MG63 (cell line): ENCODE data around the gene COL13A1. TPM values are rescaled to one million over a fixed set of nuclear protein-coding genes. Genes with fewer than 3 reads are reported as not detected.

Source experiments
- DNase-seq: peaks from one replicate; pipeline ENCODE4 v3.0.0-alpha.2; 2020
- H3K27me3 ChIP-seq: fragments of 250-450 bp; sonication (Bioruptor Pico); 2 replicates; pipeline ENCODE4 v1.5.1; 2020; ENCODE audit warnings: mild to moderate bottlenecking, moderate library complexity
- H3K36me3 ChIP-seq: fragments of 250-450 bp; sonication (Bioruptor Pico); 2 replicates; pipeline ENCODE4 v1.5.1; 2020; ENCODE audit warnings: mild to moderate bottlenecking, moderate library complexity
- H3K4me3 ChIP-seq: fragments of 250-450 bp; sonication (Bioruptor Pico); 2 replicates; pipeline ENCODE4 v1.5.1; 2020; ENCODE audit warnings: mild to moderate bottlenecking, moderate library complexity
- H3K9me3 ChIP-seq: fragments of 250-450 bp; sonication (Bioruptor Pico); 2 replicates; pipeline ENCODE4 v1.5.1; 2020; ENCODE audit warnings: mild to moderate bottlenecking, moderate library complexity
- total RNA-seq: library from RNA; depleted of rRNA; stranded (reverse); fragments of >200 nt; shearing (Covaris generic); gene quantifications from 2 replicates; pipeline ENCODE4 v1.2.3, GENCODE V29; 2014; ENCODE audit warnings: low replicate concordance

Gene COL13A1
- total RNA-seq, 1 experiment from 2014 or later = 9.1 TPM

DNA sequence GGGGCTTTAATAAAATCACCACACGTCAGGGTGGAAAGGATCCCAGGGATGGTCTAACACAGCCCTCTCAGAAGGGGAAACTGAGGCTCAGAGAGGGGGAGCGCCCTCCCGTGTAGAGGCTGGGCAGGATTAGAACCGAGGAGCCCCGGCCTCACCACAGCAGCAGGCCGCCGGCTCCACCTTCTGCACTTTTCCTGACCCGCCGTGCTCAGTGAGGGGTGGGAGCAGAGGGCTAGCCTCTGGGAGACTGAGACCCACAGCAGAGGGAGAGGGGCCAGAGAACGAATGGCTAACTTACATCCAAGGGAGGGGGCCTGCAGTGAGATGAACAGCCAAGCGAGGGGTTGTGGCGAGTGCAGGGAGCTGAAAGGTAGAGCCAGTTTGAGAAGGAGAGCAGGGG lies 79.5 kb downstream of the COL13A1 start:
- DNase-seq = no peak
- Histone ChIP-seq H3K27me3 (no peaks in the 10 kb centered on the region), H3K4me3 (no peak overlapping the region), H3K9me3 (no peaks in the 10 kb centered on the region), H3K36me3 (no peaks in the 10 kb centered on the region)

GRCh38 chr10:69883310-69884023 lies 81.8 kb downstream of the COL13A1 start:
- no peak overlapping the region for H3K4me3 ChIP-seq
- H3K36me3 ChIP-seq = no peaks in the 10 kb centered on the region
- H3K27me3 ChIP-seq = no peaks in the 10 kb centered on the region
- no peak for DNase-seq
- H3K9me3 ChIP-seq = no peaks in the 10 kb centered on the region

GRCh38 chr10:69884024-69884367 lies 82.3 kb downstream of the COL13A1 start:
- Histone ChIP-seq H3K9me3 (no peaks in the 10 kb centered on the region), H3K4me3 (no peak overlapping the region), H3K36me3 (no peaks in the 10 kb centered on the region), H3K27me3 (no peaks in the 10 kb centered on the region)
- DNase-seq = no peak

GRCh38 chr10:69884686-69885085 lies 83.0 kb downstream of the COL13A1 start:
- Histone ChIP-seq H3K4me3 (no peak overlapping the region), H3K36me3 (no peaks in the 10 kb centered on the region), H3K9me3 (no peaks in the 10 kb centered on the region), H3K27me3 (no peaks in the 10 kb centered on the region)
- DNase-seq = no peak

GRCh38 chr10:69885379-69886013 lies 83.8 kb downstream of the COL13A1 start:
- Histone ChIP-seq H3K27me3 (no peaks in the 10 kb centered on the region), H3K4me3 (no peak overlapping the region)
- no peak for DNase-seq

DNA sequence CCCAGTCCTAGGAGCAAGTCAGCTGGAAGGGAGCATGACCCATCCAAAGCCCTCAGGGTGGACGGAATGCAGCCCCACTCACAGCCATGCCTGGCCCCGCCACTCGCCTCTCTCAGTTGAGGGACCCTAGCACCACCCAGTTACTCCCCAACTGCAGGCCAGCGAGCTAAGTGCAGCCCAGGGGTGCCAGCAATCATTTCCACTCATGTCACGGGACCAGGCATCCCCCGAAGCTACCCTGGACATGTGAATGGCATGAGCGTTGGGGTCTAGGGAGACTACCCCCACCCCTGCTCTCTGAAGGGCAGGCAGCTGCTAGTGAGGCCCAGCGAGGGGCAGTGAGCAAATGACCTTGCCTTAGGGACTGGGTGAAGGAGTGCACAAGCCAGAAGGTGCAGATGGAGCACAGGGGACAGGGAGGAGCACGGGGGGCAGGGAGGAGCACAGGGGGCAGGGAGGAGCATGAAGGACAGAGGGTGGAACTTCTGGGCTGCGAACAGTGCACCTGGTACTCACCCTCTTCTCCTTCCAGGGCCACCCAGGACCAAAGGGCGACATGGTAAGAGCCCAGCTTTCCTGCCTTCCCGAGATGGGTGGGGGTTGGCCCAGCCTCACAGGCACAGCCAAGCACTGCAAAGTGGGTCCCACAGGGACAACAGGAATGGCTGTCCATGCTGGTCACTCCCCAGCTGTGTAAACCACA lies 87.3 kb downstream of the COL13A1 start:
- H3K27me3 ChIP-seq = no peaks in the 10 kb centered on the region
- H3K4me3 ChIP-seq = no peak overlapping the region
- no peak for DNase-seq
- H3K36me3 ChIP-seq = no peaks in the 10 kb centered on the region
- H3K9me3 ChIP-seq = no peaks in the 10 kb centered on the region

More at GRCh38 chr10:69885379-69886013, 83.8 kb downstream of the COL13A1 start:
- Histone ChIP-seq H3K36me3 (no peaks in the 10 kb centered on the region), H3K9me3 (no peaks in the 10 kb centered on the region)

- no peak overlapping the region for H3K4me3 ChIP-seq
- no peaks in the 10 kb centered on the region for H3K9me3 ChIP-seq
- no peaks in the 10 kb centered on the region for H3K36me3 ChIP-seq
- DNase-seq = no peak
- H3K27me3 ChIP-seq = no peaks in the 10 kb centered on the region
Measured at GRCh38 chr10:69890065-69890847, 88.5 kb downstream of the COL13A1 start.

- Histone ChIP-seq H3K27me3 (no peaks in the 10 kb centered on the region), H3K9me3 (no peaks in the 10 kb centered on the region), H3K4me3 (no peak overlapping the region), H3K36me3 (no peaks in the 10 kb centered on the region)
- no peak for DNase-seq
Measured at GRCh38 chr10:69891057-69891617, 89.4 kb downstream of the COL13A1 start.

- H3K27me3 ChIP-seq = no peaks in the 10 kb centered on the region
- H3K9me3 ChIP-seq = no peaks in the 10 kb centered on the region
- no peaks in the 10 kb centered on the region for H3K36me3 ChIP-seq
- DNase-seq = no peak
- H3K4me3 ChIP-seq = no peak overlapping the region
Measured at GRCh38 chr10:69892406-69892805, 90.7 kb downstream of the COL13A1 start.

- no peaks in the 10 kb centered on the region for H3K36me3 ChIP-seq
- no peak overlapping the region for H3K4me3 ChIP-seq
- no peak for DNase-seq
- H3K9me3 ChIP-seq = no peaks in the 10 kb centered on the region
- H3K27me3 ChIP-seq = no peaks in the 10 kb centered on the region
Measured at GRCh38 chr10:69892816-69893215, 91.1 kb downstream of the COL13A1 start.

- Histone ChIP-seq H3K27me3 (no peaks in the 10 kb centered on the region), H3K36me3 (no peaks in the 10 kb centered on the region), H3K4me3 (no peak overlapping the region), H3K9me3 (no peaks in the 10 kb centered on the region)
- DNase-seq = no peak
Measured at GRCh38 chr10:69893271-69893900, 91.7 kb downstream of the COL13A1 start.

DNA sequence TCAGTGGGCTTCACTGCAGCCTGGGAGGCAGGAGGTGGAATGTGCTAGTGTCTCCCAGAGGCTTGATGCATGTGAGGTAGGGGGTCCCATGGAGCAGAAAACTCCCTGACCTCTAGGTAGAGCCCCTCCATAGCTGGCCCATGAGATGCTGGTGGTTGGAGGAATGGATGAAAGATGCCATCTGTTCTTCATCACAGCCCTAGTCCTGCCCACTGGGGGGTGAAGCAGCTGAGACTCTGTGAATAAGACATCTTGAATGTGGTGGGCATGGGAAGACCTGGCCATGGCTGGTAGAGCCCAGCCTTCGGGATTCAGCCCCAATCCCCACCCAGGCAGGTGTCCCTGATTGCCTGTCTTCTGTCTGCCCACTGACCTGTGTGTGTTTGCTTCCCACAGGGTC lies 92.5 kb downstream of the COL13A1 start:
- Histone ChIP-seq H3K36me3 (no peaks in the 10 kb centered on the region), H3K4me3 (no peak overlapping the region), H3K27me3 (no peaks in the 10 kb centered on the region), H3K9me3 (no peaks in the 10 kb centered on the region)
- no peak for DNase-seq

DNA sequence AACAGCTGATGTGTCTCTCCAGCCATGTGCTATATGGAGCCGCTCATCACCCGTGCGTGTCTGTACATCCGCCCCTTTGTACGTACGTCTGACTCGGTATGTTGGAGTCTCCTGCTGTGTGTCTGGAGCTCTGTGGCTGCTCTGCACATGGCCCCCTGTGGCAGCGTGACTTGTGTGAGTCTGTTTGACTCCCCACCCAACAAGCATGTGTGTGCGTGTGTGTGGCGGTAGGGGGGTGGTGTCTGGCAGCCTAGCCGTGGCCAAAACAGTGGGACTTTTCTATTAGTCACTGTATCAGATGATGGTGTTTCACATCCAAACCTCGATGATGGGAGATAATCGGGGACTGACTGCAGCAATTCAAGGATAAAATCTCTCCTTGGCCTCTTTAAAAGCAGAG lies 94.1 kb downstream of the COL13A1 start:
- Histone ChIP-seq H3K36me3 (no peaks in the 10 kb centered on the region), H3K27me3 (no peaks in the 10 kb centered on the region), H3K9me3 (no peaks in the 10 kb centered on the region), H3K4me3 (no peak overlapping the region)
- peak; percentile 61 for DNase-seq

GRCh38 chr10:69896606-69897231 lies 95.0 kb downstream of the COL13A1 start:
- no peaks in the 10 kb centered on the region for H3K9me3 ChIP-seq
- no peaks in the 10 kb centered on the region for H3K27me3 ChIP-seq
- no peak overlapping the region for H3K4me3 ChIP-seq
- no peaks in the 10 kb centered on the region for H3K36me3 ChIP-seq
- DNase-seq = no peak

GRCh38 chr10:69897432-69897831 lies 95.7 kb downstream of the COL13A1 start:
- H3K9me3 ChIP-seq = no peaks in the 10 kb centered on the region
- no peaks in the 10 kb centered on the region for H3K36me3 ChIP-seq
- no peak for DNase-seq
- H3K27me3 ChIP-seq = no peaks in the 10 kb centered on the region
- H3K4me3 ChIP-seq = no peak overlapping the region

DNA sequence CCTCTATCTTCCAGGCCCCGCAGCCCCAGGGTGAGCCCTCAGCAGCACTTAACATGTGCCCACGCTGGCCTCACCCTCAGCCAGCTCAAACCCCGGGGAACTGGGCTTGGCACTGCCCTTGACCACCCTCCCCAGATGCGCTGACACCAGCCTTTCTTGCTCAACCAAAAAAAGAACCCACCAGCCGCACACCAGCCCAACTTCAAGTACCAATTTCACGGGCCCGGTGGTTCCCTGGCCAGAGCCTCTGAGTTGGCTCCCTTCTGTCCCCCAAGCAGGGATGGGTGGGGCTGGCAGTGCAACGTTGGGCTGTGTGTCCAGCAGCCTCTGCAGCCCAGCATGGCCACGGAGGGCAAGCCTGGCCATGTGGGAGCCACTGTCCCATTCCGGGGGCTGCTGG lies 96.3 kb downstream of the COL13A1 start:
- Histone ChIP-seq H3K9me3 (no peaks in the 10 kb centered on the region), H3K27me3 (no peaks in the 10 kb centered on the region), H3K4me3 (no peak overlapping the region), H3K36me3 (no peaks in the 10 kb centered on the region)
- DNase-seq = no peak
